ENCODE measurements around the gene MTREX. TPM values are rescaled to one million over a fixed set of nuclear protein-coding genes. Genes with fewer than 3 reads are reported as not detected.

Gene MTREX
- total RNA-seq, 1 donor, result 73.8 TPM

DNA sequence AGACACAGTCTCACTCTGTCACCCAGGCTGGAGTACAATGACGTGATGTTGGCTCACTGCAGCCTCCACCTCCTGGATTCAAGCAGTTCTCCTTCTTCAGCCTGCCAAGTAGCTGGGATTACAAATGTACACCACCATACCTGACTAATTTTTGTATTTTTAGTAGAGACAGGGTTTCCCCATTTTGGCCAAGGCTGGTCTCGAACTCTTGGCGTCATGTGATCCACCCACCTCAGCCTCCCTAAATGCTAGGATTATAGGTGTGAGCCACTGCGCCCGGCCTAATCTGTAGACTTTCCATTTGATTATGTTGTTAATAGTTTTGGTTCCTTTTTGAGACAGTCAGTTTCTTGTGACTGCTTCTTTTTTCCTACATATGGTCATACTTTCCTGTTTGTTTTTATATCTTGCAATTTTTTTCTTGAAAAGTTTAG, 31.0 kb downstream of the MTREX start:
- Histone ChIP-seq H4K20me1 (ENCODE audit: insufficient read depth, low read length) (no peaks in the 10 kb centered on the region), H3K36me3 (ENCODE audit: insufficient read depth, low read length) (peaks cover 20% of the 10 kb centered on the region), H3K27me3 (ENCODE audit: insufficient read depth, low read length) (no peaks in the 10 kb centered on the region), H3K4me1 (ENCODE audit: insufficient read depth, low read length) (no peaks in the 10 kb centered on the region), H3K79me2 (ENCODE audit: insufficient read depth, low read length) (peaks cover 38% of the 10 kb centered on the region), H3K9me3 (ENCODE audit: low read depth, low read length) (no peaks in the 10 kb centered on the region), H2AFZ (ENCODE audit: low read length) (no peak overlapping the region), H3K4me2 (ENCODE audit: insufficient read depth, low read length) (no peak overlapping the region), H3K27ac (ENCODE audit: low read depth, low read length) (no peak overlapping the region), H3K4me3 (ENCODE audit: insufficient read depth, low read length) (no peak overlapping the region)
- TF ChIP-seq, protein P1, sequence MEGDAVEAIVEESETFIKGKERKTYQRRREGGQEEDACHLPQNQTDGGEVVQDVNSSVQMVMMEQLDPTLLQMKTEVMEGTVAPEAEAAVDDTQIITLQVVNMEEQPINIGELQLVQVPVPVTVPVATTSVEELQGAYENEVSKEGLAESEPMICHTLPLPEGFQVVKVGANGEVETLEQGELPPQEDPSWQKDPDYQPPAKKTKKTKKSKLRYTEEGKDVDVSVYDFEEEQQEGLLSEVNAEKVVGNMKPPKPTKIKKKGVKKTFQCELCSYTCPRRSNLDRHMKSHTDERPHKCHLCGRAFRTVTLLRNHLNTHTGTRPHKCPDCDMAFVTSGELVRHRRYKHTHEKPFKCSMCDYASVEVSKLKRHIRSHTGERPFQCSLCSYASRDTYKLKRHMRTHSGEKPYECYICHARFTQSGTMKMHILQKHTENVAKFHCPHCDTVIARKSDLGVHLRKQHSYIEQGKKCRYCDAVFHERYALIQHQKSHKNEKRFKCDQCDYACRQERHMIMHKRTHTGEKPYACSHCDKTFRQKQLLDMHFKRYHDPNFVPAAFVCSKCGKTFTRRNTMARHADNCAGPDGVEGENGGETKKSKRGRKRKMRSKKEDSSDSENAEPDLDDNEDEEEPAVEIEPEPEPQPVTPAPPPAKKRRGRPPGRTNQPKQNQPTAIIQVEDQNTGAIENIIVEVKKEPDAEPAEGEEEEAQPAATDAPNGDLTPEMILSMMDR (IDR thresholded peaks at IDR 0.05; ENCODE audit: extremely low read depth, low read depth, low read length), result no peak
- no peak for DNase-seq (ENCODE audit: insufficient read length, low spot score, missing footprints)

DNA sequence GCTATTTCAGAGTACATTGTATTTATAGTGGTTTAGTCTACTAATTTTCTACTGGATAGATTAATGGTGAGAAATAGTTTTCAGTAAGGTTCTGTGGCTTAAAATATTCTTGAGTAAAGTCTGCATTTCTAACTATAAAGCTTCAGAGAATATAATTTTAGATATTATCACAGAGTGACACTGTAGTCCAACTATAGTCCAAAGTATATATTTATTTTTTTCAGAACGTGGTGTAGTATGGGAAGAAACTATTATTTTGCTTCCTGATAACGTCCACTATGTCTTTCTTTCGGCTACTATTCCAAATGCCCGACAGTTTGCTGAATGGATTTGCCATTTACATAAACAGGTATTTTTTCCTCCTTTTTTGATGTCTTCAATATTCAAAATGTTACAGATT, 35.3 kb downstream of the MTREX start:
- no peak for DNase-seq (ENCODE audit: insufficient read length, low spot score, missing footprints)
- Histone ChIP-seq H3K27ac (ENCODE audit: low read depth, low read length) (no peak overlapping the region), H3K4me2 (ENCODE audit: insufficient read depth, low read length) (no peak overlapping the region), H3K4me1 (ENCODE audit: insufficient read depth, low read length) (no peaks in the 10 kb centered on the region), H2AFZ (ENCODE audit: low read length) (no peak overlapping the region), H3K27me3 (ENCODE audit: insufficient read depth, low read length) (no peaks in the 10 kb centered on the region), H3K4me3 (ENCODE audit: insufficient read depth, low read length) (no peak overlapping the region), H3K79me2 (ENCODE audit: insufficient read depth, low read length) (peaks cover 12% of the 10 kb centered on the region), H4K20me1 (ENCODE audit: insufficient read depth, low read length) (no peaks in the 10 kb centered on the region), H3K9me3 (ENCODE audit: low read depth, low read length) (no peaks in the 10 kb centered on the region), H3K36me3 (ENCODE audit: insufficient read depth, low read length) (peaks cover 48% of the 10 kb centered on the region)
- TF ChIP-seq, protein P1 (IDR thresholded peaks at IDR 0.05; ENCODE audit: extremely low read depth, low read depth, low read length), result no peak

DNA sequence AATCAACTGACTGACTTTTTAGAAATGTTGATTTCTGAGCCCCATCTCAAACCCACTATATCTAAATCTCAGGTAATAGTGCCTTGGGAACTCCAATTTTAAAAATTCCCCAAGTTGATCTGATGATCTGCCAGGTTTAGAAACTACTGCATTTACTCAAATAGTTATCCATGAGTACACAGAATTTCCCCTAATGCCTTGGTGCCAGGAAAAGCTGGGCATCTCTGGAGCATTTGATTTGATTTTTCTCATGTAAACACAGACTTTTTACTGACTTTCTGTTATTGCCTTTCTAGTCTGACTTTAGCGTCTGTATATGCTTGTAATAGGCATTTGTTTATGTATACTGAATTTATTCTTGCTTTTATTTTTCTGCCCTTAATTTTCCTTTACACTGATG, 35.8 kb downstream of the MTREX start:
- no peak overlapping the region for H3K4me2 ChIP-seq (ENCODE audit: insufficient read depth, low read length)
- H3K9me3 ChIP-seq (ENCODE audit: low read depth, low read length), result no peaks in the 10 kb centered on the region
- H4K20me1 ChIP-seq (ENCODE audit: insufficient read depth, low read length), result no peaks in the 10 kb centered on the region
- H3K36me3 ChIP-seq (ENCODE audit: insufficient read depth, low read length), result peaks cover 53% of the 10 kb centered on the region
- H3K27me3 ChIP-seq (ENCODE audit: insufficient read depth, low read length), result no peaks in the 10 kb centered on the region
- H3K4me1 ChIP-seq (ENCODE audit: insufficient read depth, low read length), result no peaks in the 10 kb centered on the region
- peaks cover 9% of the 10 kb centered on the region for H3K79me2 ChIP-seq (ENCODE audit: insufficient read depth, low read length)
- no peak overlapping the region for H2AFZ ChIP-seq (ENCODE audit: low read length)
- DNase-seq (ENCODE audit: insufficient read length, low spot score, missing footprints), result no peak
- TF ChIP-seq, protein P1 (IDR thresholded peaks at IDR 0.05; ENCODE audit: extremely low read depth, low read depth, low read length), result no peak
- H3K27ac ChIP-seq (ENCODE audit: low read depth, low read length), result no peak overlapping the region
- H3K4me3 ChIP-seq (ENCODE audit: insufficient read depth, low read length), result no peak overlapping the region

DNA sequence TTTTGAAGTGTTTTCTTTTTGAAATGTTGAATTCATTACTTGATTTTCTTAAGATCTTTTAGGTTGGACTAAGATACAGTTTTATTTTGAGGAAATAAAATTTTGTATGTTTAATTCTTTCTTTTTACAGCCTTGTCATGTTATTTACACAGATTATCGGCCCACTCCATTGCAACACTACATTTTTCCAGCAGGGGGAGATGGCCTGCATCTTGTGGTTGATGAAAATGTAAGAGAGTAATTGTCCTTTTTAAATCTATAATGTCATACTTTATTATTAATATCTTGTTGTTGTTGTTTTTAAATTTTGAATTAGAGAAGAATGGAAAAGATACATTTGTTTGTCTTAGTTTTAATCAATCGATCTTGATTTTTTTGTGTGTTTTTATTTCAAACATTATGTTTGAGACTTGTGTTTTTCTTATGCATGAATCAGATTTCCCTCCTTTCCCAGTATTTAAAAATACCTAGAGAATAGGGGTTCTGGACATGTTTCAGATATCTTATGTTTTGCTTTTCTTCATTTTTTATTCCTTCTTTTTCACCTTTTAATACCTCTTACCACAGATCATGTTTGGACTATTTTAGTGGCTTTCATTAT, 36.7 kb downstream of the MTREX start:
- Histone ChIP-seq H3K36me3 (ENCODE audit: insufficient read depth, low read length) (peaks cover 58% of the 10 kb centered on the region), H3K4me3 (ENCODE audit: insufficient read depth, low read length) (no peak overlapping the region), H3K4me2 (ENCODE audit: insufficient read depth, low read length) (no peak overlapping the region), H3K27ac (ENCODE audit: low read depth, low read length) (peak overlapping the region; percentile 0), H4K20me1 (ENCODE audit: insufficient read depth, low read length) (no peaks in the 10 kb centered on the region), H3K79me2 (ENCODE audit: insufficient read depth, low read length) (peaks cover 3% of the 10 kb centered on the region), H3K4me1 (ENCODE audit: insufficient read depth, low read length) (no peaks in the 10 kb centered on the region), H3K9me3 (ENCODE audit: low read depth, low read length) (no peaks in the 10 kb centered on the region), H3K27me3 (ENCODE audit: insufficient read depth, low read length) (no peaks in the 10 kb centered on the region), H2AFZ (ENCODE audit: low read length) (no peak overlapping the region)
- DNase-seq (ENCODE audit: insufficient read length, low spot score, missing footprints), result peak; percentile 30
- TF ChIP-seq, protein P1 (IDR thresholded peaks at IDR 0.05; ENCODE audit: extremely low read depth, low read depth, low read length), result peak; percentile 88

Data from osteoblast (primary cell).